Coronary artery (tissue), 2 donors: ENCODE measurements around the gene IL2RA.

Experiments used
- DNase-seq: peaks from one replicate; pipeline ENCODE4 v3.0.0-alpha.2; 2017; ENCODE audit warnings: low spot score
- H3K27ac ChIP-seq, 2 donors: fragments of 200-600 bp; sonication (generic); one replicate each; pipeline ENCODE4 v1.5.1; 2016 to 2019
- H3K4me3 ChIP-seq: fragments of 200-600 bp; sonication (generic); 2 replicates; pipeline ENCODE4 v1.5.1; 2016; ENCODE audit warnings: mild to moderate bottlenecking, moderate library complexity
- CTCF ChIP-seq: fragments of 200-600 bp; sonication (generic); IDR thresholded peaks from one replicate; pipeline ENCODE4 v1.5.1; 2019; ENCODE audit warnings: antibody characterized with exemption

IL2RA gene

DNA sequence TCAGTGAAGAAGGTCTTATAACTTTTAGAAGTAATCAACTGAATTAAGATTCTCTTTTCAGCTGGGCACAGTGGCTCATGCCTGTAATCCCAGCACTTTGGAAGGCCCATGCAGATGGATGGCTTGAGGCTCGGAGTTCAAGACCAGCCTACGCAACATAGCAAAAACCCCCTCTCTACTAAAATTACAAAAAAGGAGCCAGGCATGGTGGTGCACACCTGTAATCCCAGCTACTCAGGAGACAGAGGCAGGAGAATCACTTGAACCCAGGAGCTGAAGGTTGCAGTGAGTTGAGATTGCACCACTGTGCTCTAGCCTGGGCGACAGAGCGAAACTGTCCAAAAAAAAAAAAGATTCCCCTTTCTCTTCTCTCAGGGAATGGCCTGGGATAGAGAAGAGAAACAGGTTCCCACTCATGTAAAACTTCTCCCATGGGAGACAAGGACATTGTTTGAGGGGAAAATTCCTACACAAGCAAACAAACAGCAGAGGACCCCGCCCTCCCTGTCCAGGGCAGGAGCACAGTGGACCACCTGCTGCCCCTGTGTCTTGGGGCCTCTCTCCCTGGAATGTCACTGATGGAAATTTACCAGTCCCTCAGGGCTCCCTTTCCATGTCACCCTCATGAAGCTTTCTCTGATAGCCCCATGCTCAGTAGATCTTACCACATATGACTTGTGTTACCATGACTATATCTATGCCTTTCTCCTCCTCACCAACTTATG, 5.6 kb downstream of the IL2RA start:
- peak; percentile 38 for DNase-seq
- TF ChIP-seq CTCF, result no peak
- Histone ChIP-seq H3K4me3 (no peak overlapping the region), H3K27ac (no peak overlapping the region)

- DNase-seq, result no peak
- Histone ChIP-seq H3K4me3 (no peak overlapping the region), H3K27ac (no peak overlapping the region)
- TF ChIP-seq CTCF, result no peak
These were observed 6.2 kb downstream of the IL2RA start for GRCh38 chr10:6055929-6056328.

DNA sequence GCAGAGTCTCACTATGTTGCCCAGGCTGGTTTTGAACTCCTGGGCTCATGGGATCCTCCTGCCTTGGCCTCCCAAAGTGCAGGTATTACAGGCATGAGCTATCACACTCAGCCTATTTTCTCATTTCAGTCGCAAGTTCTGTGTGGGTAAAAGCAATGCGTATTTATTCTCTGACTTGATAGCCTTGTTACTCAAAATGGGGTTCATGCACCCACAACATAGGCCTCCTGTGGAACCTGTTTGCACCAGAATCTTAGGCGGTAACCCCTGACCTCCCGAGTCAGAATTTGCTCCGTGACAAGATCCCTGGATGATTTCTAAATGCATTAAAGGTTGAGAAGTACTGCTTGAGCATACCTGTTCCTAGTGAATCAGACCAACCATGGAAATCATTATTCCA, 7.3 kb downstream of the IL2RA start:
- no peak for TF ChIP-seq CTCF
- H3K4me3 ChIP-seq, result no peak overlapping the region
- no peak overlapping the region for H3K27ac ChIP-seq
- DNase-seq, result peak; percentile 11

DNA sequence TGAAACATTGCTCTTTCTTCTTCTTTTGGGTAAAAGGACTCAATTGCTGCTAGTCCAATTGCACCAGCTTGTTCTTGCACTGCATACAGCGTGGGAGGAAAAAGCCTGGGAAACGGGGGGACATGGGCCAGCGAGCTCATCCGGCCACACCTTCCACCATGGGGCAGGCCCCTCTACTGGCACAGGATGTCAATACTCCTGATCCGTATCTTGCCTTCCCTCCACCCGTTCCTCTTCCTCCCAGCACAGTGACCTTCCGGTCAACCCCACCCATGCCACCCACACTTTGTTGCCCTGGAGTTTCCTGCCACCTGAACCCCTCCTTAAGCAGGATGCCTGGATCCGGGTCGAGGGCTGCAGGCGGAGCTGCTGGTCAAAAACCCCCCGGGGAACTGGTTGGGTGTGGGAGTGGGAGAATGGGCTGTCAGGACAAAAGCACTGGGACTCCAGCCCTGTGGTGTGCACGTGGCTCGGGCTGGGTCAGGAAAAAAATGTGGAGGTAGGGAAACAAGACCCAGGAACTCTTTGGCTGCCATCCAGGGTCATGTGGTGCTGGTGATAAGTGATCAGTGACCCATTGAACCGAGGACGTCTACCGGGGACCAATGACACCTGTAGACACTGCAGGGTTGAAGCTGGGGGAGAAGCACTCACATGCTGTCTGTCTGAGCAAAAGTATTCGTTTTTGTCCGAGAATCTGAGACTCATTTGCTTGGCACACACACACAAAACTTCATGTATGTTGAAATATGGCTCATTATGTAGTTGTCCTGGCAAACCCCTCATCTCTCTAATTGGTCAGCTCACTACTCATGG, 8.1 kb downstream of the IL2RA start:
- TF ChIP-seq CTCF, result no peak
- no peak overlapping the region for H3K4me3 ChIP-seq
- peak overlapping the region in 1 of 2 donors; percentile 45 for H3K27ac ChIP-seq
- peak; percentile 74 for DNase-seq

- no peak overlapping the region for H3K4me3 ChIP-seq
- no peak overlapping the region for H3K27ac ChIP-seq
- DNase-seq, result no peak
- no peak for TF ChIP-seq CTCF
These were observed 8.9 kb downstream of the IL2RA start for GRCh38 chr10:6053303-6053702.

GRCh38 chr10:6052247-6053221, 9.6 kb downstream of the IL2RA start:
- DNase-seq, result no peak
- Histone ChIP-seq H3K4me3 (no peak overlapping the region), H3K27ac (peak overlapping the region in 1 of 2 donors; percentile 48)
- no peak for TF ChIP-seq CTCF
